Frontal cortex (tissue), 4 donors: ENCODE data around the gene SUPT16H. TPM values are rescaled to one million over a fixed set of nuclear protein-coding genes. Genes with fewer than 3 reads are reported as not detected.
"Not testable (repeated sequence)": the region's sequence is repeated elsewhere in the genome, so short reads cannot be mapped to it uniquely, and the experiment has no call there.

Experiments
- DNase-seq, 2 donors: peaks; one replicate each; pipeline ENCODE4 v3.0.0; 2012; ENCODE audit warnings: low spot score in 2 of 2
- FAIRE-seq: peaks from 2 replicates; lab custom pipeline; 2012; peaks lifted over from hg19 to GRCh38; lab: Jason Lieb, UNC
- small RNA-seq: library from RNA; depleted of rRNA; stranded (forward); fragments of <200 nt; gene quantifications from one replicate; pipeline ENCODE3, GENCODE V24; 2014
- total RNA-seq: library from RNA; depleted of rRNA; stranded (reverse); fragments of >200 nt; gene quantifications from one replicate; pipeline ENCODE4 v1.2.3, GENCODE V29; 2014
- donor health status: control.
- donor health status: control.
- donor health status: control.

Gene SUPT16H
- total RNA-seq, 1 donor from 2014 or later = 104 TPM

DNA sequence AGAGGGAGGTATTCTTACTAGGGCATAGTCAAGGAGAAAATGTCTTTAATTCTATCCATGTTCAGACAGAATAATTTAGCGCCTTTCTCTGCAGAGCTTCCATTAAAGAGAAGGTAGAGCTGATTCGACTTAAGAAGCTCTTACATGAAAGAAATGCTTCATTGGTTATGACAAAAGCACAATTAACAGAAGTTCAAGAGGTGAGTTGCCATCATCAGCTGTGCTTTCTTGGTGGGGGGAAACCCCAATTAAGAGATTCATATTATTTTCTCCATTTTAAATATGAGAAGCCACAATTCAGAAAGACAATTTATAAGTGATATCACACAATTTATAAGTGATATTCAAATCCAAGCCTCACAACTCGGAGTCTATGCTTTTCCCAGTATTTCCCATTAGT, 76.2 kb downstream of the SUPT16H start:
- DNase-seq = no peak
- FAIRE-seq = no peak

DNA sequence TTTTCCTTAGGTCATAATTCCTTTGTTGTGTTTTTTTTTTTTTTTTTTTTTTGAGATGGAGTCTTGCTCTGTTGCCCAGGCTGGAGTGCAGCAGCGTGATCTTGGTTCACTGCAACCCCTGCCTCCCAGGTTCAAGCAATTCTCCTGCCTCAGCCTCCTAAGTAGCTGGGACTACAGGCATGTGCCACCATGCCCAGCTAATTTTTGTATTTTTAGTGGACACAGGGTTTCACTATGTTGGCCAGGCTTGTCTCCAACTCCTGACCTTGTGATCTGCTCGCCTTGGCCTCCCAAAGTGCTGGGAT, 81.0 kb downstream of the SUPT16H start:
- FAIRE-seq, DNase-seq: not testable (repeated sequence)

DNA sequence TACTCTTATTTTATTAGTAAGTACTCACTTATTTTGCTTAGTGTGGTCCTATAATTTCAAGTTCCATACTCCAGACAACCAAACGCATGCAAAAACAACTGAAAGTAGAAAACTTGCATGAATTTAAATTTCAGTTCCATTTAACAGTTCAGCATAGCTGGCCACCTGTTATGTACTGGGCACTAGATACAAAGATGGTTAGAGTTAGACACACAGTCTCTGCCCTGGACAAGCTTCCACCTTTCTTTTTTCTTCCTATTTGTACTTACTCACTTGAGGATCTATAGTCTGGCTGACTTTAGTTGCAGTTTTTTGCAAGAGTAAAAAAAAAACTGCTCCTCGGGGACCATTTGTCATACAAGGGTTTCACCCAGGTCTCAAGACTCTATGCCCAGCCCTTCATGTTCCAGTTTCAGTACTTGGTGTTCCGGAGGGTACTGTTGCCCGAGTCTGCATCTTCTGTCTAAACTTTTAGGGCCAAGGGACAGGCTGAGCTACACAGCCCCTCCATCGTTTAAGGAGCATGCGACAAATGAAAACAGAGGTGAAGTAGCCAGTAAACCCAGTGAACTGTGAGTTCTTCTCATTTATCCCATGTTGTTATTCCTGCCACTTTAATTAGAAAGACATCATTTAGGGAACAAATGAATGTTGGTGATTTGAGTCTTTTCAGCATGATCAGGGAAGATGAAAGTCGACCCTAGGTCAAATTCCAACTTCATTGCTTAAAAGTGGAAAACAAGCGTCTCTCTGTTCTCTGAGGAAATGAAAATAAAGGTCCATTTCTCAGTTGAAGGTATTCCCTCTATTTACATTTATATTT, 81.6 kb downstream of the SUPT16H start:
- no peak for DNase-seq
- FAIRE-seq = no peak

Small RNAs within 50 kb of the gene (small RNA-seq; reads per million reads assigned to genes)
- gene RN7SL650P (not detected), gene SNORD8 (5,344 reads per million, percentile 100 among the genes with 10 or more reads in this experiment), gene SNORD9 (58.3 reads per million, percentile 98 among the genes with 10 or more reads in this experiment)

Other genes starting within 250 kb of the SUPT16H start
- gene OR5AU1, start 228.0 kb downstream of the SUPT16H start, total RNA-seq = not detected
- gene HNRNPC, start 114.6 kb downstream of the SUPT16H start, total RNA-seq = 614 TPM
- gene RPGRIP1, start 103.9 kb downstream of the SUPT16H start, total RNA-seq = not detected
- 68.9 TPM for gene CHD8, start 72.1 kb upstream of the SUPT16H start, total RNA-seq
- gene RAB2B, start 92.9 kb upstream of the SUPT16H start, total RNA-seq = 56.7 TPM
- gene TOX4, start 93.2 kb upstream of the SUPT16H start, total RNA-seq = 19.6 TPM
- 93.8 TPM for gene METTL3, start 127.3 kb upstream of the SUPT16H start, total RNA-seq
- 10.2 TPM for gene SALL2, start 142.3 kb upstream of the SUPT16H start, total RNA-seq
- gene OR10G3, start 196.1 kb upstream of the SUPT16H start, total RNA-seq = not detected